DOHH2 (cell line): ENCODE results near the gene FANCC.

Experiments
- EZH2phosphoT487 ChIP-seq: fragments of 200-600 bp; sonication (generic); IDR thresholded peaks from 2 replicates; pipeline ENCODE4 v1.6.1; 2017; ENCODE audit warnings: borderline replicate concordance, mild to moderate bottlenecking, antibody characterized with exemption, low read length, moderate library complexity, mixed read lengths
- TF ChIP-seq, protein P1 (sequence below): fragments of 200-600 bp; sonication (generic); IDR thresholded peaks from one replicate; pipeline ENCODE4 v1.5.1; 2014; ENCODE audit warnings: antibody characterized with exemption, mild to moderate bottlenecking, low read depth, low read length; ENCODE audit not compliant: poor library complexity, severe bottlenecking

GRCh38 chr9:95087659-95088242, 229.8 kb downstream of the FANCC start:
- TF ChIP-seq, protein P1, sequence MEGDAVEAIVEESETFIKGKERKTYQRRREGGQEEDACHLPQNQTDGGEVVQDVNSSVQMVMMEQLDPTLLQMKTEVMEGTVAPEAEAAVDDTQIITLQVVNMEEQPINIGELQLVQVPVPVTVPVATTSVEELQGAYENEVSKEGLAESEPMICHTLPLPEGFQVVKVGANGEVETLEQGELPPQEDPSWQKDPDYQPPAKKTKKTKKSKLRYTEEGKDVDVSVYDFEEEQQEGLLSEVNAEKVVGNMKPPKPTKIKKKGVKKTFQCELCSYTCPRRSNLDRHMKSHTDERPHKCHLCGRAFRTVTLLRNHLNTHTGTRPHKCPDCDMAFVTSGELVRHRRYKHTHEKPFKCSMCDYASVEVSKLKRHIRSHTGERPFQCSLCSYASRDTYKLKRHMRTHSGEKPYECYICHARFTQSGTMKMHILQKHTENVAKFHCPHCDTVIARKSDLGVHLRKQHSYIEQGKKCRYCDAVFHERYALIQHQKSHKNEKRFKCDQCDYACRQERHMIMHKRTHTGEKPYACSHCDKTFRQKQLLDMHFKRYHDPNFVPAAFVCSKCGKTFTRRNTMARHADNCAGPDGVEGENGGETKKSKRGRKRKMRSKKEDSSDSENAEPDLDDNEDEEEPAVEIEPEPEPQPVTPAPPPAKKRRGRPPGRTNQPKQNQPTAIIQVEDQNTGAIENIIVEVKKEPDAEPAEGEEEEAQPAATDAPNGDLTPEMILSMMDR = no peak
- TF ChIP-seq EZH2phosphoT487 = no peak
